Measurements from ENCODE around the gene NSFL1C.

NSFL1C gene

GRCh38 chr20:1466211-1467081, at the start of gene NSFL1C:
NSFL1C (minus strand) TSS chr20:1466849; CDS start chr20:1466824, 25 bp downstream.
- TF ChIP-seq CTCF (conservative IDR thresholded peaks at IDR 0.05), result peak; percentile 99
- peak within 1 kb of the TSS; percentile 89 for H3K27ac ChIP-seq

GRCh38 chr20:1513801-1514200, 47.2 kb upstream of the NSFL1C start:
- no peak for TF ChIP-seq CTCF (conservative IDR thresholded peaks at IDR 0.05)

GRCh38 chr20:1509237-1509636, 42.6 kb upstream of the NSFL1C start:
- TF ChIP-seq CTCF (conservative IDR thresholded peaks at IDR 0.05), result peak; percentile 88
- H3K27ac ChIP-seq, result no peak overlapping the region

More at GRCh38 chr20:1513801-1514200, 47.2 kb upstream of the NSFL1C start:
- no peak overlapping the region for H3K27ac ChIP-seq

- H3K27ac ChIP-seq, result no peak overlapping the region
- no peak for TF ChIP-seq CTCF (conservative IDR thresholded peaks at IDR 0.05)
These were observed 41.9 kb upstream of the NSFL1C start for GRCh38 chr20:1508574-1508973.

- H3K27ac ChIP-seq, result no peak overlapping the region
- no peak for TF ChIP-seq CTCF (conservative IDR thresholded peaks at IDR 0.05)
These were observed 40.6 kb upstream of the NSFL1C start for GRCh38 chr20:1507276-1507675.

- no peak for TF ChIP-seq CTCF (conservative IDR thresholded peaks at IDR 0.05)
- no peak overlapping the region for H3K27ac ChIP-seq
These were observed 39.2 kb upstream of the NSFL1C start for GRCh38 chr20:1505871-1506270.

GRCh38 chr20:1505361-1505760, 38.7 kb upstream of the NSFL1C start:
- no peak for TF ChIP-seq CTCF (conservative IDR thresholded peaks at IDR 0.05)
- H3K27ac ChIP-seq, result no peak overlapping the region

All from VCaP (cell line).